Activated CD4-positive, alpha-beta memory T cell treated with anti-CD3 and anti-CD28 coated beads, Interleukin-2, amount 10 ng/mL, durations not matched to agents 7 days and 5 days (primary cell): ENCODE measurements around the gene PRDM16. TPM values are rescaled to one million over a fixed set of nuclear protein-coding genes. Genes with fewer than 3 reads are reported as not detected.

Source experiments
- CTCF ChIA-PET: fragments of 350-600 bp; sonication (Branson Sonifier 250); formaldehyde crosslinking; loops from one replicate; lab custom pipeline; 2021; ENCODE audit warnings: antibody characterized with exemption, inconsistent platforms; lab: Charles Lee
- POLR2A ChIA-PET: fragments of 350-600 bp; sonication (Branson Sonifier 250); formaldehyde crosslinking; loops from one replicate; lab custom pipeline; 2021; ENCODE audit warnings: antibody characterized with exemption; lab: Charles Lee
- DNase-seq: peaks from one replicate; pipeline ENCODE4 v3.0.0-alpha.2; 2020
- H3K27ac Mint-ChIP-seq: one replicate; pipeline ENCODE4 v1.8.0; 2021; ENCODE audit warnings: mild to moderate bottlenecking, mixed read lengths
- H3K27me3 Mint-ChIP-seq: one replicate; pipeline ENCODE4 v1.8.0; 2021; ENCODE audit warnings: mixed read lengths
- H3K36me3 Mint-ChIP-seq: one replicate; pipeline ENCODE4 v1.8.0; 2021; ENCODE audit warnings: low read depth, mixed read lengths
- H3K4me1 Mint-ChIP-seq: one replicate; pipeline ENCODE4 v1.8.0; 2021; ENCODE audit warnings: mixed read lengths
- H3K4me3 Mint-ChIP-seq: one replicate; pipeline ENCODE4 v1.8.0; 2021; ENCODE audit warnings: mild to moderate bottlenecking, mixed read lengths
- H3K9me3 Mint-ChIP-seq: one replicate; pipeline ENCODE4 v1.8.0; 2021; ENCODE audit warnings: mixed read lengths
- total RNA-seq, 2 experiments: library from RNA; stranded (reverse); gene quantifications; one replicate each; pipeline ENCODE4 v1.2.3, GENCODE V29; 2021

The PRDM16 gene
- total RNA-seq, 2 experiments from 2014 or later: 0.03 to 0.20 TPM

GRCh38 chr1:3244025-3244926 is 175.3 kb downstream of the PRDM16 start:
- Mint-ChIP-seq H3K27ac (no peak overlapping the region), H3K36me3 (no peaks in the 10 kb centered on the region), H3K27me3 (peaks cover 7% of the 10 kb centered on the region), H3K4me1 (no peaks in the 10 kb centered on the region), H3K9me3 (no peaks in the 10 kb centered on the region), H3K4me3 (no peak overlapping the region)
- DNase-seq: no peak
- POLR2A ChIA-PET: no interaction called here
- CTCF ChIA-PET: no interaction called here

- H3K4me1 Mint-ChIP-seq: no peaks in the 10 kb centered on the region
- peaks cover 7% of the 10 kb centered on the region for H3K27me3 Mint-ChIP-seq
- no peak overlapping the region for H3K4me3 Mint-ChIP-seq
- no peak for DNase-seq
- CTCF ChIA-PET: no interaction called here
- no peak overlapping the region for H3K27ac Mint-ChIP-seq
- POLR2A ChIA-PET: no interaction called here
- H3K36me3 Mint-ChIP-seq: no peaks in the 10 kb centered on the region
- H3K9me3 Mint-ChIP-seq: no peaks in the 10 kb centered on the region
Observed at GRCh38 chr1:3244927-3245315, 175.9 kb downstream of the PRDM16 start.

- Mint-ChIP-seq H3K9me3 (no peaks in the 10 kb centered on the region), H3K27ac (no peak overlapping the region), H3K36me3 (no peaks in the 10 kb centered on the region), H3K4me3 (no peak overlapping the region), H3K27me3 (peaks cover 7% of the 10 kb centered on the region), H3K4me1 (no peaks in the 10 kb centered on the region)
- CTCF ChIA-PET: no interaction called here
- POLR2A ChIA-PET: no interaction called here
- DNase-seq: no peak
Observed at GRCh38 chr1:3245344-3245743, 176.3 kb downstream of the PRDM16 start.

GRCh38 chr1:3245768-3246167 is 176.8 kb downstream of the PRDM16 start:
- CTCF ChIA-PET: no interaction called here
- no peak for DNase-seq
- no peaks in the 10 kb centered on the region for H3K9me3 Mint-ChIP-seq
- H3K27ac Mint-ChIP-seq: no peak overlapping the region
- H3K36me3 Mint-ChIP-seq: no peaks in the 10 kb centered on the region
- H3K4me3 Mint-ChIP-seq: no peak overlapping the region
- POLR2A ChIA-PET: no interaction called here
- H3K27me3 Mint-ChIP-seq: peaks cover 7% of the 10 kb centered on the region
- H3K4me1 Mint-ChIP-seq: no peaks in the 10 kb centered on the region

GRCh38 chr1:3246251-3246650 is 177.2 kb downstream of the PRDM16 start:
- no peaks in the 10 kb centered on the region for H3K9me3 Mint-ChIP-seq
- H3K4me1 Mint-ChIP-seq: no peaks in the 10 kb centered on the region
- POLR2A ChIA-PET: no interaction called here
- H3K27me3 Mint-ChIP-seq: peaks cover 7% of the 10 kb centered on the region
- H3K4me3 Mint-ChIP-seq: no peak overlapping the region
- CTCF ChIA-PET: no interaction called here
- no peak for DNase-seq
- H3K36me3 Mint-ChIP-seq: no peaks in the 10 kb centered on the region
- H3K27ac Mint-ChIP-seq: no peak overlapping the region

- no peak overlapping the region for H3K4me3 Mint-ChIP-seq
- no peaks in the 10 kb centered on the region for H3K9me3 Mint-ChIP-seq
- H3K4me1 Mint-ChIP-seq: no peaks in the 10 kb centered on the region
- H3K27me3 Mint-ChIP-seq: peaks cover 7% of the 10 kb centered on the region
- DNase-seq: no peak
- CTCF ChIA-PET: no interaction called here
- no peak overlapping the region for H3K27ac Mint-ChIP-seq
- POLR2A ChIA-PET: no interaction called here
- H3K36me3 Mint-ChIP-seq: no peaks in the 10 kb centered on the region
Observed at GRCh38 chr1:3247521-3248121, 178.6 kb downstream of the PRDM16 start.

GRCh38 chr1:3248155-3249141 is 179.4 kb downstream of the PRDM16 start:
- no peaks in the 10 kb centered on the region for H3K4me1 Mint-ChIP-seq
- POLR2A ChIA-PET: no interaction called here
- CTCF ChIA-PET: no interaction called here
- H3K36me3 Mint-ChIP-seq: no peaks in the 10 kb centered on the region
- DNase-seq: no peak
- H3K27ac Mint-ChIP-seq: no peak overlapping the region
- H3K9me3 Mint-ChIP-seq: no peaks in the 10 kb centered on the region
- peaks cover 7% of the 10 kb centered on the region for H3K27me3 Mint-ChIP-seq
- no peak overlapping the region for H3K4me3 Mint-ChIP-seq

GRCh38 chr1:3249231-3249630 is 180.2 kb downstream of the PRDM16 start:
- ChIA-PET POLR2A (no interaction called here), CTCF (no interaction called here)
- no peak for DNase-seq
- Mint-ChIP-seq H3K4me1 (no peaks in the 10 kb centered on the region), H3K9me3 (no peaks in the 10 kb centered on the region), H3K36me3 (no peaks in the 10 kb centered on the region), H3K4me3 (no peak overlapping the region), H3K27ac (no peak overlapping the region), H3K27me3 (peaks cover 7% of the 10 kb centered on the region)

GRCh38 chr1:3249631-3250501 is 180.9 kb downstream of the PRDM16 start:
- DNase-seq: no peak
- Mint-ChIP-seq H3K27me3 (peaks cover 7% of the 10 kb centered on the region), H3K4me1 (no peaks in the 10 kb centered on the region), H3K27ac (no peak overlapping the region), H3K9me3 (no peaks in the 10 kb centered on the region), H3K36me3 (no peaks in the 10 kb centered on the region), H3K4me3 (no peak overlapping the region)
- ChIA-PET POLR2A (no interaction called here), CTCF (no interaction called here)

GRCh38 chr1:3250624-3251023 is 181.6 kb downstream of the PRDM16 start:
- peaks cover 7% of the 10 kb centered on the region for H3K27me3 Mint-ChIP-seq
- H3K9me3 Mint-ChIP-seq: no peaks in the 10 kb centered on the region
- no peaks in the 10 kb centered on the region for H3K4me1 Mint-ChIP-seq
- DNase-seq: no peak
- no peak overlapping the region for H3K4me3 Mint-ChIP-seq
- H3K36me3 Mint-ChIP-seq: no peaks in the 10 kb centered on the region
- POLR2A ChIA-PET: no interaction called here
- H3K27ac Mint-ChIP-seq: no peak overlapping the region
- CTCF ChIA-PET: no interaction called here

GRCh38 chr1:3251099-3251806 is 182.2 kb downstream of the PRDM16 start:
- POLR2A ChIA-PET: no interaction called here

More at GRCh38 chr1:3251099-3251806, 182.2 kb downstream of the PRDM16 start:
- Mint-ChIP-seq H3K27ac (no peak overlapping the region), H3K36me3 (no peaks in the 10 kb centered on the region), H3K27me3 (peaks cover 7% of the 10 kb centered on the region), H3K4me1 (no peaks in the 10 kb centered on the region), H3K9me3 (no peaks in the 10 kb centered on the region), H3K4me3 (no peak overlapping the region)
- CTCF ChIA-PET: no interaction called here
- no peak for DNase-seq
